HepG2 (cell line): Measurements from ENCODE around the gene MED12L. TPM values are rescaled to one million over a fixed set of nuclear protein-coding genes. Genes with fewer than 3 reads are reported as not detected.

Experiments
- ATAC-seq: fragments of 200-7000 bp; cut with Tn5 transposase; 3 replicates; pipeline ENCODE4 v1.9.1; 2020; ENCODE audit warnings: mild to moderate bottlenecking, moderate library complexity
- BruUV-seq: library from RNA; stranded (reverse); fragments of 400-500 nt; replicated peaks from 2 replicates; lab custom pipeline; 2021; lab: Mats Ljungman, UMichigan
- CTCF ChIA-PET: fragments of 300-600 bp; formaldehyde crosslinking; extraction: SDS; loops from one replicate; lab custom pipeline; 2021; ENCODE audit warnings: low total read pairs, inconsistent platforms, low intra/inter-chr PET ratio; lab: Yijun Ruan, JAX
- POLR2A ChIA-PET: fragments of 350-600 bp; sonication (Branson Sonifier 250); formaldehyde crosslinking; loops from one replicate; lab custom pipeline; 2020; ENCODE audit warnings: antibody characterized with exemption, inconsistent platforms; lab: Yijun Ruan, JAX
- DNase-seq: peaks from one replicate; pipeline ENCODE4 v3.0.0-alpha.2; 2015; ENCODE audit warnings: low spot score
- FAIRE-seq: peaks from 3 replicates; lab custom pipeline; 2011; peaks lifted over from hg19 to GRCh38; lab: Jason Lieb, UNC
- H2AFZ ChIP-seq: one replicate; pipeline ENCODE4 v1.6.1; 2011; ENCODE audit warnings: low read length, inconsistent platforms
- H3K27ac ChIP-seq: fragments of 300-600 bp; 3 replicates; pipeline ENCODE4 v1.8.0; 2011; ENCODE audit warnings: mixed run types, mild to moderate bottlenecking, mixed read lengths, low read length, inconsistent platforms; ENCODE audit not compliant: insufficient read depth; ENCODE audit errors: extremely low read length
- H3K27me3 ChIP-seq, 2 experiments: fragments of 200-600 bp in 1 of 2; 2 replicates in 1 of 2; 3 replicates in 1 of 2; pipeline versions ENCODE4 v1.6.0 to v1.8.0; 2011; ENCODE audit warnings: low read length in 2 of 2, mild to moderate bottlenecking in 2 of 2, moderate library complexity in 2 of 2, inconsistent platforms in 1 of 2; ENCODE audit not compliant: insufficient read depth in 2 of 2, control insufficient read depth in 1 of 2
- H3K36me3 ChIP-seq, 2 experiments: fragments of 200-600 bp in 1 of 2; replicated peaks in 1 of 2; 2 replicates in 1 of 2; 3 replicates in 1 of 2; pipeline versions ENCODE4 v1.5.1 to v1.8.0; 2011; ENCODE audit warnings: low read length in 2 of 2, inconsistent platforms in 1 of 2; ENCODE audit not compliant: insufficient read depth in 2 of 2, control insufficient read depth in 1 of 2
- H3K4me1 ChIP-seq: 2 replicates; pipeline ENCODE4 v1.5.1; 2012; ENCODE audit warnings: low read length, inconsistent platforms; ENCODE audit not compliant: insufficient read depth
- H3K4me2 ChIP-seq: 2 replicates; pipeline ENCODE4 v1.6.0; 2011; ENCODE audit warnings: low read depth, low read length, inconsistent platforms
- H3K4me3 ChIP-seq, 3 experiments: fragments of 200-600 bp in 1 of 3; sonication (generic), shearing (Covaris generic) in 1 of 3; replicated peaks in 1 of 3; 2 replicates each; pipeline ENCODE4 v1.5.1; 2011 to 2016; ENCODE audit warnings: low read length in 3 of 3, inconsistent platforms in 2 of 3, low read depth in 2 of 3, mild to moderate bottlenecking in 2 of 3, control low read depth in 1 of 3, mixed read lengths in 1 of 3; ENCODE audit not compliant: insufficient read depth in 1 of 3
- H3K79me2 ChIP-seq: one replicate; pipeline ENCODE4 v1.6.1; 2011; ENCODE audit warnings: low read length, inconsistent platforms; ENCODE audit not compliant: insufficient read depth
- H3K9ac ChIP-seq: 2 replicates; pipeline ENCODE4 v1.6.0; 2011; ENCODE audit warnings: mild to moderate bottlenecking, low read depth, low read length, inconsistent platforms; ENCODE audit not compliant: insufficient read depth
- H3K9me3 ChIP-seq: 2 replicates; pipeline ENCODE4 v1.5.1; 2012; ENCODE audit warnings: mild to moderate bottlenecking, low read length
- H4K20me1 ChIP-seq: 2 replicates; pipeline ENCODE4 v1.6.0; 2011; ENCODE audit warnings: inconsistent platforms, mild to moderate bottlenecking, low read length, moderate library complexity; ENCODE audit not compliant: insufficient read depth
- DR1 ChIP-seq: sonication (generic); formaldehyde crosslinking; IDR thresholded peaks from 2 replicates; pipeline ENCODE4 v1.8.0; 2021; ENCODE audit warnings: mild to moderate bottlenecking, missing genetic modification reagents, inconsistent platforms
- GTF2F1 ChIP-seq: fragments of 150-350 bp; IDR thresholded peaks from 2 replicates; pipeline ENCODE4 v1.6.1; 2014; ENCODE audit warnings: low read length
- HINFP ChIP-seq: sonication (generic); formaldehyde crosslinking; IDR thresholded peaks from 2 replicates; pipeline ENCODE4 v1.4.0; 2020; ENCODE audit warnings: low read depth, mild to moderate bottlenecking, missing genetic modification reagents
- HNRNPLL ChIP-seq: fragments of 200-400 bp; formaldehyde crosslinking; IDR thresholded peaks from 2 replicates; pipeline ENCODE4 v1.6.1; 2017; ENCODE audit warnings: mild to moderate bottlenecking, low read depth, low read length; ENCODE audit not compliant: poor library complexity, severe bottlenecking
- JUND ChIP-seq: sonication (generic); formaldehyde crosslinking; IDR thresholded peaks from 2 replicates; pipeline ENCODE4 v1.8.0; 2022; ENCODE audit warnings: mild to moderate bottlenecking, missing genetic modification reagents
- KLF16 ChIP-seq, 2 experiments: sonication (generic) in 1 of 2; formaldehyde crosslinking in 1 of 2; IDR thresholded peaks; 2 replicates each; pipeline versions ENCODE4 v1.6.1 to v1.8.0; 2016 to 2023; ENCODE audit warnings: missing genetic modification reagents in 2 of 2, missing compliant biosample characterization in 1 of 2
- MTERF4 ChIP-seq: sonication (generic); formaldehyde crosslinking; IDR thresholded peaks from 2 replicates; pipeline ENCODE4 v1.8.0; 2023; ENCODE audit warnings: mild to moderate bottlenecking, missing genetic modification reagents
- RAD51 ChIP-seq: fragments of 450-650 bp; IDR thresholded peaks from 2 replicates; pipeline ENCODE4 v1.6.1; 2016; ENCODE audit warnings: borderline replicate concordance
- RORA ChIP-seq: sonication (generic); formaldehyde crosslinking; IDR thresholded peaks from 2 replicates; pipeline ENCODE4 v1.5.0; 2020; ENCODE audit warnings: mild to moderate bottlenecking, missing genetic modification reagents, moderate library complexity
- SMAD3 ChIP-seq: sonication (generic); formaldehyde crosslinking; IDR thresholded peaks from 2 replicates; pipeline ENCODE4 v1.4.0; 2020; ENCODE audit warnings: missing genetic modification reagents
- TEAD2 ChIP-seq: sonication (generic); formaldehyde crosslinking; IDR thresholded peaks from 2 replicates; pipeline ENCODE4 v1.9.0; 2021; ENCODE audit warnings: missing genetic modification reagents
- ZBTB49 ChIP-seq: sonication (generic); formaldehyde crosslinking; IDR thresholded peaks from 2 replicates; pipeline ENCODE4 v1.4.0; 2020; ENCODE audit warnings: missing genetic modification reagents, borderline replicate concordance
- ZMYM3 ChIP-seq: sonication (generic); formaldehyde crosslinking; IDR thresholded peaks from 2 replicates; pipeline ENCODE4 v1.5.1; 2020; ENCODE audit warnings: mild to moderate bottlenecking, missing genetic modification reagents
- ZNF446 ChIP-seq: sonication (generic); formaldehyde crosslinking; IDR thresholded peaks from 2 replicates; pipeline ENCODE4 v1.5.0; 2020; ENCODE audit warnings: mild to moderate bottlenecking, missing genetic modification reagents
- ZNF749 ChIP-seq: sonication (generic); formaldehyde crosslinking; IDR thresholded peaks from 2 replicates; pipeline ENCODE4 v1.8.0; 2022; ENCODE audit warnings: mild to moderate bottlenecking, missing genetic modification reagents, moderate library complexity, borderline replicate concordance
- ZNF781 ChIP-seq: sonication (generic); formaldehyde crosslinking; IDR thresholded peaks from 2 replicates; pipeline ENCODE4 v1.5.1; 2020; ENCODE audit warnings: borderline replicate concordance, mild to moderate bottlenecking, missing genetic modification reagents; ENCODE audit errors: not compliant biosample characterization
- WGBS: methylation state at CpG from one replicate; pipeline ENCODE4 v1.1.6; 2017; ENCODE audit warnings: low lambda C conversion rate; 5-methylcytosine and 5-hydroxymethylcytosine counted together
- in situ Hi-C: cut with HindIII; loops from 2 replicates; pipeline ENCODE4 v1.10.0; 2017; ENCODE audit warnings: low pct_unique_long_range_greater_than_20kb; ENCODE audit not compliant: extremely low pct_ligation_motif_present
- intact Hi-C: fragments of 100-400 bp; cut with micrococcal nuclease; formaldehyde crosslinking; loops from one replicate; pipeline ENCODE4 v1.10.0; 2022; ENCODE audit not compliant: unreplicated experiment
- polyA plus RNA-seq, 8 experiments: library from polyadenylated mRNA; depleted of rRNA in 3 of 8; stranded (reverse) in 7 of 8; unstranded in 1 of 8; fragments of >200 nt; fragmentation: Illumina TruSeq in 4 of 8; extraction: Trizol in 4 of 8; gene quantifications; 2 replicates each; pipeline versions ENCODE4 v1.2.1 to v1.2.3, GENCODE V29; 2011 to 2016; ENCODE audit warnings: low read depth in 4 of 8, missing spikeins in 1 of 8, mixed read lengths in 1 of 8; ENCODE audit not compliant: insufficient read depth in 1 of 8
- total RNA-seq, 5 experiments: library from RNA; depleted of rRNA; stranded (reverse); fragments of >200 nt; fragmentation: Illumina TruSeq; extraction: Trizol; gene quantifications; 2 replicates each; pipeline ENCODE4 v1.2.3, GENCODE V29; 2016; ENCODE audit warnings: low read depth in 1 of 5
- TF ChIP-seq, protein P1 (sequence below): sonication (generic); formaldehyde crosslinking; IDR thresholded peaks from 2 replicates; pipeline ENCODE4 v1.9.0; 2022; ENCODE audit warnings: low read depth, missing genetic modification reagents

Gene MED12L
- total and polyA plus RNA-seq, 2 of the 13 experiments (the other 11 are each of a cell fraction or from before 2014, with no cell fraction given), result 0.07 to 0.64 TPM

DNA sequence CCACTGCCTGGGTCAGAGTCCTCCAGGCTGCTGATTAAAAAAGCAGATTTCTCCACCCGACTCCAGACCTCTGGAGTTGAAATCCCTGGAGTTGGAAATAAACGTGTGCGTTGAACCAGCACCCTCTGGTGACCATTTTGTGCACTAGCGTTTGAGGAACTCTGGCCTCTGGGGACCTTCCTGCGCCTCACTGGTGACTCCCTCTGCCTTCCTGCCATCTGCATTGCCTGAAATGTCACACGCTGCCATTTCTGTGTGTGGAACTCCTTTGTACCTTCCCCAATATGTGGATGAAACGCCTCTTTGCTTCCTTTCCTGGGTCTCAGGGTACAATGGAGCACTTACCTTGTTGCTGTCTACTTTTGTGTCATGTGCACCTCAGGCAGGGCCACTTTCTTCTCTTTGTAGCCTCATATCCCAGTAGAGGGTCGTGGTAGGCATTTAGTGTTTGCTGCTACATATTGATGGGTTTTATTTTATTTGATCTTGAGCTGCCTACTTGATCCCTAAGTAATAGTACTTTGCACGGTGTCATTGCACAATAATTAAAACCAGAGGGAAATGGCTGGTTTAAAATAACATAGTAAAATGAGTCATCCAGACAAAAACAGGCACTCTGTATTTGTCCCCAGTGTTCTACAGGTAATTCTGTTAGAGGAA is 60.7 kb downstream of the MED12L start:
- FAIRE-seq (peak; percentile 98), ATAC-seq (peak; percentile 99), DNase-seq (peak; percentile 75)
- in situ Hi-C loops, result loop anchor here (5.0 kb wide), 1 partner anchor 219 kb away; no protein-coding TSS in a partner anchor
- H3K4me3 ChIP-seq, result no peak overlapping the region
- intact Hi-C loops, result loop anchor here (1.0 to 10.0 kb wide), 6 partner anchors 59 to 621 kb away; partner anchors contain the start of gene MED12L
- no peak overlapping the region for H3K27ac ChIP-seq
- WGBS, result 3% methylated on average over 9 of the region's 9 CpGs
- H3K9me3 ChIP-seq, result no peaks in the 10 kb centered on the region
- POLR2A ChIA-PET, result no interaction called here
- BruUV-seq, result no TSS peak
- H3K36me3 ChIP-seq, result no peaks in the 10 kb centered on the region
- H3K27me3 ChIP-seq, result peaks cover 2 to 7% of the 10 kb centered on the region in 2 experiments; a peak in 3 of 5 replicates
- CTCF ChIA-PET, result interaction anchor here (1.7 to 2.1 kb wide), 4 partner anchors 80 to 358 kb away, joined by 4 to 22 read pairs (median 9); no protein-coding TSS in a partner anchor
- H3K4me2 ChIP-seq, result no peak overlapping the region
- H4K20me1 ChIP-seq, result no peaks in the 10 kb centered on the region
- no peaks in the 10 kb centered on the region for H3K79me2 ChIP-seq
- H3K9ac ChIP-seq, result no peak overlapping the region
- H3K4me1 ChIP-seq, result no peaks in the 10 kb centered on the region
- H2AFZ ChIP-seq, result no peak overlapping the region
- TF ChIP-seq RORA (CRISPR knock-in tag), result no peak
- TF ChIP-seq TEAD2 (CRISPR knock-in tag), result no peak
- no peak for TF ChIP-seq ZNF446
- 0 out of 4 replicates have a peak, but pooled peaks of 1 of the 2 experiments have one; percentile 13 for TF ChIP-seq KLF16 (CRISPR knock-in tag; IDR thresholded peaks at IDR 0.05)
- no peak for TF ChIP-seq GTF2F1
- no peak for TF ChIP-seq ZBTB49 (CRISPR knock-in tag)
- TF ChIP-seq ZNF781 (CRISPR knock-in tag), result no peak
- TF ChIP-seq JUND, result no peak
- TF ChIP-seq HNRNPLL, result no peak
- no peak for TF ChIP-seq RAD51
- TF ChIP-seq, protein P1, sequence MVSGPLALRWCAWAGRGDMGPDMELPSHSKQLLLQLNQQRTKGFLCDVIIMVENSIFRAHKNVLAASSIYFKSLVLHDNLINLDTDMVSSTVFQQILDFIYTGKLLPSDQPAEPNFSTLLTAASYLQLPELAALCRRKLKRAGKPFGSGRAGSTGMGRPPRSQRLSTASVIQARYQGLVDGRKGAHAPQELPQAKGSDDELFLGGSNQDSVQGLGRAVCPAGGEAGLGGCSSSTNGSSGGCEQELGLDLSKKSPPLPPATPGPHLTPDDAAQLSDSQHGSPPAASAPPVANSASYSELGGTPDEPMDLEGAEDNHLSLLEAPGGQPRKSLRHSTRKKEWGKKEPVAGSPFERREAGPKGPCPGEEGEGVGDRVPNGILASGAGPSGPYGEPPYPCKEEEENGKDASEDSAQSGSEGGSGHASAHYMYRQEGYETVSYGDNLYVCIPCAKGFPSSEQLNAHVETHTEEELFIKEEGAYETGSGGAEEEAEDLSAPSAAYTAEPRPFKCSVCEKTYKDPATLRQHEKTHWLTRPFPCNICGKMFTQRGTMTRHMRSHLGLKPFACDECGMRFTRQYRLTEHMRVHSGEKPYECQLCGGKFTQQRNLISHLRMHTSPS (CRISPR knock-in tag), result no peak
- TF ChIP-seq DR1, result no peak
- TF ChIP-seq HINFP (CRISPR knock-in tag), result no peak
- TF ChIP-seq SMAD3 (CRISPR knock-in tag), result 0 out of 2 replicates have a peak, but pooled peaks have one; percentile 52
- TF ChIP-seq ZMYM3 (CRISPR knock-in tag), result no peak
- no peak for TF ChIP-seq MTERF4 (CRISPR knock-in tag)
- no peak for TF ChIP-seq ZNF749 (CRISPR knock-in tag)
